GM18505 (cell line): ENCODE measurements around the gene LAMTOR1.
"Not testable (repeated sequence)": the region's sequence is repeated elsewhere in the genome, so short reads cannot be mapped to it uniquely, and the experiment has no call there.

Source experiments
- ATAC-seq: cut with Tn5 transposase; IDR thresholded peaks from one replicate; pipeline ENCODE4 v1.9.1; 2021; ENCODE audit not compliant: unreplicated experiment
- POLR2A ChIP-seq: IDR thresholded peaks from 4 replicates; pipeline ENCODE4 v1.6.1; 2011; ENCODE audit warnings: borderline replicate concordance; ENCODE audit not compliant: insufficient read depth, insufficient read length; ENCODE audit errors: extremely low read depth

The LAMTOR1 gene

GRCh38 chr11:72102946-72103753 lies at the start of gene LAMTOR1:
Gene LAMTOR1 (minus strand): TSS chr11:72103297. CDS start chr11:72103224, 73 bp downstream.
- TF ChIP-seq POLR2A = peak; percentile 93
- peak; percentile 85 for ATAC-seq

- no peak for ATAC-seq
- TF ChIP-seq POLR2A = no peak
Measured at GRCh38 chr11:72150882-72151281, 47.8 kb upstream of the LAMTOR1 start.

- TF ChIP-seq POLR2A = no peak
- ATAC-seq = no peak
Measured at GRCh38 chr11:72146625-72147024, 43.5 kb upstream of the LAMTOR1 start.

- no peak for TF ChIP-seq POLR2A
- no peak for ATAC-seq
Measured at GRCh38 chr11:72144807-72145565, 41.9 kb upstream of the LAMTOR1 start.

GRCh38 chr11:72142543-72142942 lies 39.4 kb upstream of the LAMTOR1 start:
- ATAC-seq = not testable (repeated sequence)

- not testable (repeated sequence) for ATAC-seq
Measured at GRCh38 chr11:72142086-72142485, 39.0 kb upstream of the LAMTOR1 start.

GRCh38 chr11:72141066-72141465 lies 38.0 kb upstream of the LAMTOR1 start:
- no peak for ATAC-seq
- no peak for TF ChIP-seq POLR2A

GRCh38 chr11:72140661-72141060 lies 37.6 kb upstream of the LAMTOR1 start:
- ATAC-seq = no peak
- TF ChIP-seq POLR2A = no peak

- no peak for ATAC-seq
- no peak for TF ChIP-seq POLR2A
Measured at GRCh38 chr11:72139500-72139899, 36.4 kb upstream of the LAMTOR1 start.

GRCh38 chr11:72138821-72139390 lies 35.8 kb upstream of the LAMTOR1 start:
- no peak for ATAC-seq
- no peak for TF ChIP-seq POLR2A

GRCh38 chr11:72136684-72137262 lies 33.7 kb upstream of the LAMTOR1 start:
- TF ChIP-seq POLR2A = no peak
- ATAC-seq = no peak

GRCh38 chr11:72135891-72136683 lies 33.0 kb upstream of the LAMTOR1 start:
- ATAC-seq = no peak

GRCh38 chr11:72135473-72135872 lies 32.4 kb upstream of the LAMTOR1 start, which contains the start of gene FOLR3:
Gene FOLR3 (plus strand): TSS chr11:72135725. CDS start chr11:72135953, 228 bp downstream.
- not testable (repeated sequence) for ATAC-seq

More at GRCh38 chr11:72135891-72136683, 33.0 kb upstream of the LAMTOR1 start:
- no peak for TF ChIP-seq POLR2A
